Measurements from ENCODE around the gene RBM47.

Gene RBM47

GRCh38 chr4:40585201-40585799, 44.4 kb downstream of the RBM47 start:
- TF ChIP-seq SCRT2 (tag by site-specific recombination; IDR thresholded peaks at IDR 0.05), result no peak
- no peak overlapping the region for H3K4me3 ChIP-seq (ENCODE audit: low read depth, low read length)
- POLR2A ChIA-PET, result no interaction called here
- CTCF ChIA-PET, result no interaction called here
- H3K4me1 ChIP-seq (ENCODE audit: control insufficient read depth, insufficient read depth, low read length), result no peaks in the 10 kb centered on the region
- no peaks in the 10 kb centered on the region for H3K36me3 ChIP-seq (ENCODE audit: control insufficient read depth in 2 of 2, insufficient read depth in 1 of 2, low read length in 2 of 2)
- no peaks in the 10 kb centered on the region for H3K9me3 ChIP-seq (ENCODE audit: control insufficient read depth, insufficient read depth, low read depth, low read length)
- no peak overlapping the region for H3K27ac ChIP-seq (ENCODE audit: extremely low read depth, low read depth, low read length)

DNA sequence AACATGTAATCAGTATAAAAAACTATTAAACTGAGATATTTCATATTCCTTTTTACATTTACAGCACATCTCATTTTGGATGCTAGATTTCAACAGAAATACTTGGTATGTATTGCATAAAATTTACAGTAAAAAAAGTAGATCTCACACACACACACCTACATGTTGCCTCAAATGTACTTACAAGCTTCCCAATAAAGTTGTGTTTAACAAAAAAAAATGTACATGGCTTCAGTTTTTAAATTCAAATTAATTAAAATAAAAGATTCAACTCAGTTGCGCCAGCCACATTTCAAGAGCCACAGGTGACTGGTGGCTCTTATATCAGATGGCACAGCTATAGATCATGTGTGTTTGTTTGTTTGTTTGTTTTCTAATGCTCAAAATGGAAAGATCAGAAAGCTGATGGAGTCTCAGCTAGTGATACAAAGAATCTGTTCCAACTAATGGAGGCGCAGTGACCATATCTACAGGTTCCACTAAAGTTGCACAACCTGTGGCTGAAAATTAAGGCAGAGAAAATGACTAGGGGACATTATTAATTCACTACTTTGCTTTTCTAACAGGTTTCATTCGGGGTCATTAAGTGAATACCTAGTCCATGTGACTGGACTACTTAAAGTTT, 45.0 kb downstream of the RBM47 start:
- ChIA-PET CTCF (no interaction called here), POLR2A (no interaction called here)
- no peak overlapping the region for H3K27ac ChIP-seq (ENCODE audit: extremely low read depth, low read depth, low read length)
- H3K4me1 ChIP-seq (ENCODE audit: control insufficient read depth, insufficient read depth, low read length), result no peaks in the 10 kb centered on the region
- H3K36me3 ChIP-seq (ENCODE audit: control insufficient read depth in 2 of 2, insufficient read depth in 1 of 2, low read length in 2 of 2), result no peaks in the 10 kb centered on the region
- no peaks in the 10 kb centered on the region for H3K9me3 ChIP-seq (ENCODE audit: control insufficient read depth, insufficient read depth, low read depth, low read length)
- TF ChIP-seq SCRT2 (tag by site-specific recombination; IDR thresholded peaks at IDR 0.05) (peak; percentile 72; the same call in 1 of the 2 replicates), ZNF529 (tag by site-specific recombination; IDR thresholded peaks at IDR 0.05; ENCODE audit: insufficient replicate concordance) (no peak), SCRT1 (tag by site-specific recombination; IDR thresholded peaks at IDR 0.05; ENCODE audit: borderline replicate concordance) (peak; percentile 68; the same call in 1 of the 2 replicates), ZBTB44 (tag by site-specific recombination; IDR thresholded peaks at IDR 0.05) (no peak)
- no peak overlapping the region for H3K4me3 ChIP-seq (ENCODE audit: low read depth, low read length)

GRCh38 chr4:40583850-40584439, 45.7 kb downstream of the RBM47 start:
- Histone ChIP-seq H3K27ac (ENCODE audit: extremely low read depth, low read depth, low read length) (no peak overlapping the region), H3K4me1 (ENCODE audit: control insufficient read depth, insufficient read depth, low read length) (no peaks in the 10 kb centered on the region), H3K36me3 (ENCODE audit: control insufficient read depth in 2 of 2, insufficient read depth in 1 of 2, low read length in 2 of 2) (no peaks in the 10 kb centered on the region), H3K9me3 (ENCODE audit: control insufficient read depth, insufficient read depth, low read depth, low read length) (no peaks in the 10 kb centered on the region), H3K4me3 (ENCODE audit: low read depth, low read length) (no peak overlapping the region)
- ChIA-PET POLR2A (no interaction called here), CTCF (no interaction called here)
- TF ChIP-seq KLF1 (tag by site-specific recombination; IDR thresholded peaks at IDR 0.05) (no peak), ZNF555 (tag by site-specific recombination; conservative IDR thresholded peaks at IDR 0.05) (no peak), ZNF660 (tag by site-specific recombination; IDR thresholded peaks at IDR 0.05) (no peak), ZNF311 (tag by site-specific recombination; IDR thresholded peaks at IDR 0.05; ENCODE audit: borderline replicate concordance) (no peak), SCRT1 (tag by site-specific recombination; IDR thresholded peaks at IDR 0.05; ENCODE audit: borderline replicate concordance) (no peak), RBAK (tag by site-specific recombination; IDR thresholded peaks at IDR 0.05) (no peak), ZBTB1 (tag by site-specific recombination; IDR thresholded peaks at IDR 0.05) (no peak), ZNF518A (tag by site-specific recombination; conservative IDR thresholded peaks at IDR 0.05; ENCODE audit: low read depth) (no peak), ZNF121 (tag by site-specific recombination; IDR thresholded peaks at IDR 0.05) (no peak), ZNF292 (tag by site-specific recombination; IDR thresholded peaks at IDR 0.05; ENCODE audit: borderline replicate concordance, low read depth) (no peak), ZNF175 (tag by site-specific recombination; IDR thresholded peaks at IDR 0.05) (no peak), ZNF530 (tag by site-specific recombination; IDR thresholded peaks at IDR 0.05; ENCODE audit: low read depth) (no peak)
- TF ChIP-seq, protein P1, sequence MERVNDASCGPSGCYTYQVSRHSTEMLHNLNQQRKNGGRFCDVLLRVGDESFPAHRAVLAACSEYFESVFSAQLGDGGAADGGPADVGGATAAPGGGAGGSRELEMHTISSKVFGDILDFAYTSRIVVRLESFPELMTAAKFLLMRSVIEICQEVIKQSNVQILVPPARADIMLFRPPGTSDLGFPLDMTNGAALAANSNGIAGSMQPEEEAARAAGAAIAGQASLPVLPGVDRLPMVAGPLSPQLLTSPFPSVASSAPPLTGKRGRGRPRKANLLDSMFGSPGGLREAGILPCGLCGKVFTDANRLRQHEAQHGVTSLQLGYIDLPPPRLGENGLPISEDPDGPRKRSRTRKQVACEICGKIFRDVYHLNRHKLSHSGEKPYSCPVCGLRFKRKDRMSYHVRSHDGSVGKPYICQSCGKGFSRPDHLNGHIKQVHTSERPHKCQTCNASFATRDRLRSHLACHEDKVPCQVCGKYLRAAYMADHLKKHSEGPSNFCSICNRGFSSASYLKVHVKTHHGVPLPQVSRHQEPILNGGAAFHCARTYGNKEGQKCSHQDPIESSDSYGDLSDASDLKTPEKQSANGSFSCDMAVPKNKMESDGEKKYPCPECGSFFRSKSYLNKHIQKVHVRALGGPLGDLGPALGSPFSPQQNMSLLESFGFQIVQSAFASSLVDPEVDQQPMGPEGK (tag by site-specific recombination; IDR thresholded peaks at IDR 0.05), result no peak
- TF ChIP-seq, protein P2, sequence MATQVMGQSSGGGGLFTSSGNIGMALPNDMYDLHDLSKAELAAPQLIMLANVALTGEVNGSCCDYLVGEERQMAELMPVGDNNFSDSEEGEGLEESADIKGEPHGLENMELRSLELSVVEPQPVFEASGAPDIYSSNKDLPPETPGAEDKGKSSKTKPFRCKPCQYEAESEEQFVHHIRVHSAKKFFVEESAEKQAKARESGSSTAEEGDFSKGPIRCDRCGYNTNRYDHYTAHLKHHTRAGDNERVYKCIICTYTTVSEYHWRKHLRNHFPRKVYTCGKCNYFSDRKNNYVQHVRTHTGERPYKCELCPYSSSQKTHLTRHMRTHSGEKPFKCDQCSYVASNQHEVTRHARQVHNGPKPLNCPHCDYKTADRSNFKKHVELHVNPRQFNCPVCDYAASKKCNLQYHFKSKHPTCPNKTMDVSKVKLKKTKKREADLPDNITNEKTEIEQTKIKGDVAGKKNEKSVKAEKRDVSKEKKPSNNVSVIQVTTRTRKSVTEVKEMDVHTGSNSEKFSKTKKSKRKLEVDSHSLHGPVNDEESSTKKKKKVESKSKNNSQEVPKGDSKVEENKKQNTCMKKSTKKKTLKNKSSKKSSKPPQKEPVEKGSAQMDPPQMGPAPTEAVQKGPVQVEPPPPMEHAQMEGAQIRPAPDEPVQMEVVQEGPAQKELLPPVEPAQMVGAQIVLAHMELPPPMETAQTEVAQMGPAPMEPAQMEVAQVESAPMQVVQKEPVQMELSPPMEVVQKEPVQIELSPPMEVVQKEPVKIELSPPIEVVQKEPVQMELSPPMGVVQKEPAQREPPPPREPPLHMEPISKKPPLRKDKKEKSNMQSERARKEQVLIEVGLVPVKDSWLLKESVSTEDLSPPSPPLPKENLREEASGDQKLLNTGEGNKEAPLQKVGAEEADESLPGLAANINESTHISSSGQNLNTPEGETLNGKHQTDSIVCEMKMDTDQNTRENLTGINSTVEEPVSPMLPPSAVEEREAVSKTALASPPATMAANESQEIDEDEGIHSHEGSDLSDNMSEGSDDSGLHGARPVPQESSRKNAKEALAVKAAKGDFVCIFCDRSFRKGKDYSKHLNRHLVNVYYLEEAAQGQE (tag by site-specific recombination; IDR thresholded peaks at IDR 0.05), result no peak
